Mucosa of descending colon (tissue), 3 donors: ENCODE data around the gene MAGEB17. TPM values are rescaled to one million over a fixed set of nuclear protein-coding genes. Genes with fewer than 3 reads are reported as not detected.

Experiments used
- ATAC-seq: fragments of 200-7000 bp; cut with Tn5 transposase; one replicate; pipeline ENCODE4 v1.9.1; 2020; ENCODE audit warnings: mild to moderate bottlenecking, moderate library complexity
- DNase-seq, 3 donors: peaks; one replicate each; pipeline ENCODE4 v3.0.0-alpha.2; 2020
- H3K36me3 ChIP-seq: fragments of 200-600 bp; one replicate; pipeline ENCODE4 v1.8.0; 2021; ENCODE audit warnings: low read depth, mild to moderate bottlenecking
- H3K4me1 ChIP-seq: fragments of 200-600 bp; one replicate; pipeline ENCODE4 v1.8.0; 2021; ENCODE audit warnings: low read depth, mild to moderate bottlenecking
- H3K4me3 ChIP-seq: fragments of 200-600 bp; one replicate; pipeline ENCODE4 v1.8.0; 2021; ENCODE audit warnings: mild to moderate bottlenecking
- H3K9me3 ChIP-seq: fragments of 200-600 bp; one replicate; pipeline ENCODE4 v1.8.0; 2021; ENCODE audit warnings: mild to moderate bottlenecking
- intact Hi-C, 2 donors: fragments of 100-400 bp; cut with DNase I in 1 of 2; cut with micrococcal nuclease in 1 of 2; formaldehyde crosslinking; loops; one replicate each; pipeline versions ENCODE4 v1.11.0 to v1.11.1; 2022; cut with DNase I, micrococcal nuclease
- total RNA-seq, 3 donors: library from RNA; stranded (reverse); fragmentation: NEBNext Ultra II Directional in 2 of 3; extraction: Animal tissue kit (Norgen Biotek cat#: 25700) in 2 of 3; gene quantifications; one replicate each; pipeline versions ENCODE4 v1.2.1 to v1.2.4, GENCODE V29; 2021 to 2023
- TF ChIP-seq, protein P1 (sequence below): fragments of 200-600 bp; IDR thresholded peaks from one replicate; pipeline ENCODE4 v1.8.0; 2022; ENCODE audit warnings: antibody characterized with exemption, mild to moderate bottlenecking
- donor health status: DM: no; HTN: no; CAD: no; lungs with moderate emphysema.
- donor health status: DM: no; HTN: no; CAD: no.
- donor health status: DM: no; HTN: yes; CAD: no.

Gene MAGEB17
- total RNA-seq, 3 donors from 2014 or later, result 0.22 TPM; not detected in 2

GRCh38 chrX:16125520-16126149, 41.6 kb upstream of the MAGEB17 start:
- DNase-seq (no peak), ATAC-seq (no peak)
- H3K4me3 ChIP-seq, result no peak overlapping the region
- intact Hi-C loops, result no loop called here
- no peaks in the 10 kb centered on the region for H3K36me3 ChIP-seq
- H3K9me3 ChIP-seq, result no peaks in the 10 kb centered on the region
- TF ChIP-seq, protein P1, sequence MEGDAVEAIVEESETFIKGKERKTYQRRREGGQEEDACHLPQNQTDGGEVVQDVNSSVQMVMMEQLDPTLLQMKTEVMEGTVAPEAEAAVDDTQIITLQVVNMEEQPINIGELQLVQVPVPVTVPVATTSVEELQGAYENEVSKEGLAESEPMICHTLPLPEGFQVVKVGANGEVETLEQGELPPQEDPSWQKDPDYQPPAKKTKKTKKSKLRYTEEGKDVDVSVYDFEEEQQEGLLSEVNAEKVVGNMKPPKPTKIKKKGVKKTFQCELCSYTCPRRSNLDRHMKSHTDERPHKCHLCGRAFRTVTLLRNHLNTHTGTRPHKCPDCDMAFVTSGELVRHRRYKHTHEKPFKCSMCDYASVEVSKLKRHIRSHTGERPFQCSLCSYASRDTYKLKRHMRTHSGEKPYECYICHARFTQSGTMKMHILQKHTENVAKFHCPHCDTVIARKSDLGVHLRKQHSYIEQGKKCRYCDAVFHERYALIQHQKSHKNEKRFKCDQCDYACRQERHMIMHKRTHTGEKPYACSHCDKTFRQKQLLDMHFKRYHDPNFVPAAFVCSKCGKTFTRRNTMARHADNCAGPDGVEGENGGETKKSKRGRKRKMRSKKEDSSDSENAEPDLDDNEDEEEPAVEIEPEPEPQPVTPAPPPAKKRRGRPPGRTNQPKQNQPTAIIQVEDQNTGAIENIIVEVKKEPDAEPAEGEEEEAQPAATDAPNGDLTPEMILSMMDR, result no peak
- no peaks in the 10 kb centered on the region for H3K4me1 ChIP-seq

- intact Hi-C loops, result no loop called here
- no peak overlapping the region for H3K4me3 ChIP-seq
- no peak for ATAC-seq
- DNase-seq, result no peak
- TF ChIP-seq, protein P1, result no peak
- H3K36me3 ChIP-seq, result no peaks in the 10 kb centered on the region
- H3K9me3 ChIP-seq, result no peaks in the 10 kb centered on the region
- no peaks in the 10 kb centered on the region for H3K4me1 ChIP-seq
These were observed 36.6 kb upstream of the MAGEB17 start for GRCh38 chrX:16130707-16131106.

- Histone ChIP-seq H3K4me1 (no peaks in the 10 kb centered on the region), H3K4me3 (no peak overlapping the region), H3K9me3 (no peaks in the 10 kb centered on the region), H3K36me3 (no peaks in the 10 kb centered on the region)
- intact Hi-C loops, result no loop called here
- ATAC-seq (no peak), DNase-seq (no peak)
- TF ChIP-seq, protein P1, result no peak
These were observed 32.3 kb upstream of the MAGEB17 start for GRCh38 chrX:16134936-16135335.

GRCh38 chrX:16136080-16136479, 31.2 kb upstream of the MAGEB17 start:
- TF ChIP-seq, protein P1, result no peak
- Histone ChIP-seq H3K36me3 (no peaks in the 10 kb centered on the region), H3K4me3 (no peak overlapping the region), H3K9me3 (no peaks in the 10 kb centered on the region), H3K4me1 (no peaks in the 10 kb centered on the region)
- intact Hi-C loops, result no loop called here
- ATAC-seq (no peak), DNase-seq (no peak)

DNA sequence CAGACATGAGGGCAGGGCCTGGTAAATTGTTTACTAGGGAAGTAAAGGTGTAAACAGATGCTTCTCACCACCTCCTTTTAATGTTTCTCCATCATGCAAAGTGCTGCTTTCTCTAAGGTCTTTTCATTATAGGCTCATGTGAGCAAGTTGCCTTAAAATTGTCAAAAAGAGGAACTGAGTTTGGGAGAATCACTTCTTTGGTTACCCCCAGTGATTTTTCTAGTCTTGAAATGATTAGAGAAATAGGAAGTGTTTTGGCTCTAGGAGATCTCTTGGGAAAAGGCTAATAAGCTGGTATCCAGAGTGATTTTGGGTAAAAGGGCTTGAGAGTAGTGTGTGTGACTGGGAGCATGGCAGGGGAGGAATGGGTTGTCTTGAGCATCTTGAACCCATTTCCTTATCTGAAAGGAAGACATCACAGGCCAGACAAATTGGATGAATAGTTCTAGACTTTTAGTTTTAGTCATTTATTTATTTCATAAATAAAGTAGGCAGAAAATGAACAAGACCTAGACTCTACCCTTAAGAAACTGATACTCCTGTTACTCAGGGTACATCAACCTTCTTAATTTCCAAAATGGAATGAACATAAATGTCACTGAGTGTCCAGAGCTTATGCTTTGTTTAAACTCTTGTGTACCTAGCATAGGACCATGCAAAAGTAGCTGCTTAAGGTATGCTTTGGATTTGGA, 29.7 kb upstream of the MAGEB17 start:
- Histone ChIP-seq H3K4me3 (no peak overlapping the region), H3K36me3 (no peaks in the 10 kb centered on the region), H3K4me1 (no peaks in the 10 kb centered on the region), H3K9me3 (no peaks in the 10 kb centered on the region)
- intact Hi-C loops, result no loop called here
- ATAC-seq (no peak), DNase-seq (no peak)
- TF ChIP-seq, protein P1, result no peak
